Stimulated activated CD8-positive, alpha-beta memory T cell treated with anti-CD3 and anti-CD28 coated beads, Interleukin-12 subunit alpha, Interleukin-12 subunit beta, amount 100 ng/mL, for 1 hour (primary cell): ENCODE measurements around the gene GATA5.
A peak's percentile ranks its signal among the peaks of the same experiment; 100 is the strongest.

Experiments used
- DNase-seq: peaks from one replicate; pipeline ENCODE4 v3.0.0-alpha.2; 2020; ENCODE audit warnings: low read depth

GATA5 gene, protein sequence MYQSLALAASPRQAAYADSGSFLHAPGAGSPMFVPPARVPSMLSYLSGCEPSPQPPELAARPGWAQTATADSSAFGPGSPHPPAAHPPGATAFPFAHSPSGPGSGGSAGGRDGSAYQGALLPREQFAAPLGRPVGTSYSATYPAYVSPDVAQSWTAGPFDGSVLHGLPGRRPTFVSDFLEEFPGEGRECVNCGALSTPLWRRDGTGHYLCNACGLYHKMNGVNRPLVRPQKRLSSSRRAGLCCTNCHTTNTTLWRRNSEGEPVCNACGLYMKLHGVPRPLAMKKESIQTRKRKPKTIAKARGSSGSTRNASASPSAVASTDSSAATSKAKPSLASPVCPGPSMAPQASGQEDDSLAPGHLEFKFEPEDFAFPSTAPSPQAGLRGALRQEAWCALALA

DNA sequence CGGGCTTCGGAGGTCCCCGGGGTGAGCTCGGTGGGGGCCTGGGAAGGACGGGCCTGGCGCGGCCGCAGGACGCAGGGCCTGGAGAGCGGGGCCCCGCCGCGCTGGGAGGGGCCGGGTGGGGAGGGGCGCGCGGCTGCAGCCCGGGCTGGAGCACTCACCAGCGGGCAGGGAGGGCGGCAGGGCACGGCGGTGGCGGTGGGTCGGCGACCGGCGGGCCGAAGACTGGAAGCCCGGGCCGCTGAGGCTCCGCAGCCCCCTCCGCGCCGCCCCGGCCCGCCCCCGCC, at the start of gene GATA5:
GATA5 (minus strand) TSS at position 224 of the 284 bp plus-strand sequence. CDS start 474 bp downstream, outside the sequence.
- no peak for DNase-seq

DNA sequence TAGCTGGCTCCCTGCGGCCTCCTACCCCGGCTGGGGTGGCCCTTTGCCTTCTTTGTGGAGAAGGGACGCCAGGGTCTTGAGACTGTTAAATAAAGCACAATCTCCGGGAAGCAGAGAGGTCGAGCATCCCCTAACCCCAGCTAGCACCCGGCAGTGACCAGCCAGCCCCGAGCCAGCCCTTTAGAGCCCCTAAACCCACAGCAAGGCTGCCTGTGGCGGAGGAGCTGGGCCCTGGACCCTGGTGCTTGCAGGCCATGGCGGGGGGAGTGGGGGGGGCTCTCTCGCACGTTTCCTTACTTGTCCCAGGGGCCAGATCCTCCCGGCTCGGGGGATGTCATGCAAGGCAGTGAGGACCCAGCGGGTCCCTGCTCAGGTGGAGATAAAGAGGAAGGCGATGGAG, 49.2 kb upstream of the GATA5 start:
- DNase-seq = no peak

DNA sequence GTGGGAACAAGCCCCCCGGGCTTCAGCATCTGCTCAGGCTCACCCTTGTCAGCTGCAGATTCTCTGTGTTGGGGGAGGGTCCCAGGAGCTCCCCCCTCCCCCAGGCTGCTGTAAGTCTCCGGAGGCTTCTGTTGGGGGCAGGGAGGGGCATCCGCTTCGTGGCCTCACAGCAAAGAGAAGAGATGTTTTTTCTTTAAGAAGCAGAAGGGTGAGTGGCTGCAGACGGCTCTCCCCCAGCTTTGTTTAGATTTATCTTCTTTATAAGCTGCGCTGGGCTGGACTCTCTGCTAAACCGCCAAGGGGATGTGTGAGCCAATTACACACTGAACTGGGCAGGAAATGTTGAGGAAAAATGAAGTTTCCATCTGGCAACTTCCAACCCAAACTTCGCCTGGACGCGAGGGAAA, 48.7 kb upstream of the GATA5 start:
- DNase-seq = no peak

DNA sequence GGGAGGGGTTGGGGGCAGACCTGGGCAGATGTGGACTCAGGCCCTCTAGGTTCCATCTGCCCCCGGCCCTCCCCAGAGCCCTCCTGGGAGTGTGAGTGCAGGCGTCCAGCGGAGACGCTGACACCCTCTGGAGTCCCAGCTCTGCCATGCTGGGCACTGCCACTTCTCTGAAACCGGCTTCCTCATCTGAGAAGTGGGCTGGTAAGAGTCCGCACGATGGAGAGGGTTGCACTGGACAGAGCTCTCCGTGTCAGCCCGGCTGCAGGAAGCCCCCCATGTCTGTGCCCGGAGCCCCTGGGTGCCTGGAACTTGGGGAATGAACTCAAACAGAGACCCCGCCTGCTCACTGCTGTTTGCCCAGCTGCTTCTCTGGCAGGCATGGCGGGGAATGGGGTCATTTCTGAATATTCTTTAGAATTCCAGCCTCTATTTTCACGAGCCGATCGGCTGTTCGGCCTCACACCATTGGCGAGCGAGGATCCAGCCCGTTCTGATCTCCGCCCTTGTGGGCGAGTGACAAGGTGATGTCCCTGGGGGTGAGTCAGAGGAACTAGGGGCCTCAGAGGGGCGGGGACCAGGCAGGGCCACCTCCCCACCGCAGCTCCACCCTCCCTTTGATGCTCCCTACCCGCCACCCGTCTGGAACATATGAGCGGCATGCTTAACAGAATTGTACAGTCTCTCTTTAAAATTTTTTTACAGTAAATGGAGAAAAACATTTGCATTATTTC, 47.8 kb upstream of the GATA5 start:
- peak; percentile 54 for DNase-seq

DNA sequence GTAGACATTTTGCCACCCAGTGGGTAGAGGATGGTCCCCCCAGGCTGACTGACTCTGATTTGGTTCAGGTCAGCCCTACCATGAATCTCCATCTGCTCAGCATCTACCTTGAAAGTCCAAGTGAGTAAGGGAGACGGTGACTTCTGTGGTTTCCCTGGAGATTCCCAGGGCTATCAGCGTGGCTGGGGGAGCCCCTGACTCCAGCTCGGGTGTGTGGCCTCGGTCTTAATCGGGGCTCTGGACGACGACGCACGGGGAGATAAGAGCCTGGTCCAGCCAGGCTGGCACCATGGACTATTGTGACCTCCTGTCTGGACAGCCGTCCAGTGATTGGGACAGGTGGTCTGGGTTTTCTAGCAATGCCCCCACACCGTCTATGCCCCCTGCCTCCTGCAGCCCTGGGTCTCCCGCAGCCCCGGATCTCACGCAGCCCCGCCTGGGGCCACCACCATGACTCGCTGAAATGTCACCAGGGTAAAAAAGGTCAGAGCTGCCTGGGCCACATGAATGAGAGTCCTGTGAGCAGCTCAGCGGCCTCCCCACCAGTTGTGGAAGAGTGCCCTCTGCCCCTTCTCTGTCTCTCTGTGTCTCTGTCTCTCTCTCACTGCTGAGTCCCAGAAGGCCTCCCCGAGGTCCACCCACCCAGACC, 47.1 kb upstream of the GATA5 start:
- no peak for DNase-seq

DNA sequence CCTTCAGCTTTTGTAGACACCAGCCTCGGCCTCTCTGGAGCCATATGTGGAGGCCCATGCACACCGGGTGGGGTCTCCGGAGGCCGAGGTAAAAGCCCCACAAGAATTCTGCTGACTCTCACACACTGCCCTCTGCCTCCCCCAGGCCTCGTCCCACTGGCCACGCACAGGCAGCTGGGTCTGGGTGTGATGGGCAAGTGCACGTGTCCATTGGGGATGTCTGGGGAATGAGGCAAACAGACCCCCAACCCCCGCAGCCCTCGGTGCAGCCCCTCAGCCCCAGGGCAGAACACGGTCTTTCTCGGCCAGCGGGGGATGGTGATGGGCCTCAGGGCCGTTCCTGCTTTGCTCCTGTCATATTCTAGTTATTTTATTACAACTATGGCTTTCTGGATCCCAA, 44.0 kb upstream of the GATA5 start:
- no peak for DNase-seq

DNA sequence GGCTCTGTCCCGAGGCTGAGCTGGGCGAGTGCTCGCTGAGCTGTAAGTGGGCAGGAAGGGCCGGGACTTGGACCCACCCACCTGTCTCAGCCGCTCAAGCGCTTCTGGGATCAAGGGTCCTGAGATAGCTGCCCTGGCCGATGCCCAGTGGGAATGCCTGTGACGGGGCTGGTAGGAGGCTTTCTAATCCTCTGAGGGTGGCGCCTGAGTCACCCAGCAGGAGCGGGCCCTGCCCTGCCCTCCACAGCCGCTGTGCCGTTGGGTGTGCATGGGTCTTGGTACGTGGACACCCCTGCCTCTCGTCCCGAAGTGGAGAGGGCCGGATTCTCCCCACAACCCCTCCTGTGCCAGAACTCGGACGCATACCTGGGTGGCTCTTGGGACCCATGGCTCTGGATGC, 43.1 kb upstream of the GATA5 start:
- no peak for DNase-seq

DNA sequence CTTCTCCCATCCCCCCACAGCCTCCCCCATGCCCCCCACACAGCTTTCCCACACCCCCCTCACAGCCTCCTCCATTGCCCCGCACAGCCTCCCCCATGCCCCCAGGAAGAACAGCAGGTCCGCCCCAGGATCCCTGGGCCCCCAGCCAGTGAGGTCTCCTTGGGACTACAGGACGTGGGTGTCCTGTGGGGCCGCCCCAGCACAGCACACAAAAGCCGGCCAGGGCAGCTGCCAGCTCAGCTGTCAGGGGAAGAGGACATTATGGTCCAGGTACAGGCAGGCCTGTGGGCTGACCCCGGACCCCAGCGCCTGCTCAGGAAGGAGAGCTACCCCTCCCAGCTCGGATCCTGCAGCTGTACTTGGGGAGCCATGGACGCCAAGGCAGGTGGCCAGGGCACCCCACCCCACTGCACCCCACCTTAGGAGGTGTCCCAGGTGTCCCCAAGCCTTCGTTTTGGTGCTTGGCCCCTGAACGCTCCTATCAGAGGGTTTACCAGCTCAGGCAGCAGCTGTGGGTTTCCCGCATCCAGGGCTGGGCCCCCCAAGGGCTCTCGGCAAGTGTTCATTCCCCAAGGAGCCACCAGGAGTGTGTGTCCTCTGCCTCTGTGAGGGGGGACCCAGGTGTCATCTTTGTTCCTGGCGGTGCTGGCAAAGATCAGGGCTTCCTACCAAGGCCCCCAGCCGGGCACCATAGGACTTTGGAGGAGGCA, 42.3 kb upstream of the GATA5 start:
- no peak for DNase-seq

DNA sequence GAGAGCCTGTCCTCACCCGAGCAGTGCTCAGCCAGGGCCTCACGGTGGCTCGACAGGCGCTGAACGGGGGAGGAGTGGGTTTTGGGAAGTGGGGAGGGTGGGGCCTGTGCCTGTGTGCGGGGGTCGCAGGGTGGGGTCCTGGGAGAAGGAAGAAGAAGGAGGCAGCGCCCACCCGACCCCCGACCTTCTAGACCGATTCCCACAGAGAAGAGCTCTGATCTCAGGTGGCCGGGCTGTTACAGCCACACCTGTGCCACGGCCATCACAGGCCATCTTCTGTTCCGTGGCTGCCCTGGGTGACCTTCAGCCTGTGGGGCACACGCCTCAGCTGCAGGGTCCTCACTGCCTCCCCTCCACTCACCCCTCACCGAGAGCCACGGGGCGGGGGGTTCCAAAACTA, 41.4 kb upstream of the GATA5 start:
- DNase-seq = no peak

DNA sequence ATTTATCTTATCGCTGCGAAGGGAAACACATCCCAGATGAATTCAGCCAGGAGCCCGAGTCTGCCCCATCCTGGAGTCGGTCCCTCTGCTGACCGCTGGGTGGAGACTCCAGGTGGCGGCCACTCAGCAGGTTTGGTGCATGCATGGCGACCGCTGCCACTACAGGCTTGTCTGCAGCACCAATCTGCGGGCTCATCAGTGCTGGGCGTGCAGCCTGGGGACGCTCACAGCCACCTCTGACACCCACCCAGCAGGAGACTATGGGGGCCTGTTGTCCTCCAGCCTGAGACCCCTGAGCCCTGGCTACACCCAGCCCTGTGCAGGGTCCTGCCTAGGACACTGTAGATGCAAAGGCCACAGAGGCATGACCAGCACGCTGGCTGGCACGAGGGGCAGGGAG, 40.5 kb upstream of the GATA5 start:
- no peak for DNase-seq

DNA sequence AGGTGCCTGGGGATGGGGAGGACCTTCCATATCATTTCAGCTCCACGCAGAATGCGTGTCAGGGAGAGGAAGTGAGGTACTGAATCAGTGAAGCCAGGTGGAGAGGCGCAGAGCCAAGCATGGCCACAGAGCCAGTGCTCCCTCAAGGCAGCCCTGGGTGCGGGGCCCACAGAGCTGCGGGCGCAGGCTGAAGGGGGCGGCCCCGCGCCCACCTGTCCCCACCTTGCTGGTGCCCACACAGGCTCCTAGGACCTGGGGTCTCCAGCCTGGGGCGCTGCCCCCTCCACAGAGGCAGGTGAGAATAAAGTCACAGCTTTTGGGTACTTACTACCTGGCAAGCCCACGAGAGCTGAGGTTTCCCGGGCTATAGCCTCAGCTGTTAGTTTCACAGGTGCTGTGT, 40.0 kb upstream of the GATA5 start:
- no peak for DNase-seq

DNA sequence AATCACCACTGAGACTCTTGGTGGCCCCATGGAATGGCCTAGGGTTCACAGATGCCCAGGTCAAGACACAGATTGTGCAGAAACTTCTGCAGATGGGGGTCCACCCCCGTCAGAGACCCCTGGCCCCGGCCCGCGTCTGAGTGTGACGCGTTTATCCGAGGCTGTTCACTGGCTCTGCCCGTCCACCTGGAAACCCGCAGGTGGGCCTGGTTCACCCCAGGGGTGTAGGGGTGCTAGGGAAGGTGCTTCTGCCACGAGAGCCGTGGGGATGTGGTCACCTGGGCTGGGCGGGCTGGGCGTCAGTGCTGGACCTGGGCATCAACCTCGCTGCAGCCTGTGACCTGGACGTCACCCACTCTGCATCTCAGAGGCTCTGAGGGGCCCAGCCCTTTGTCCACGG, 39.5 kb upstream of the GATA5 start:
- DNase-seq = no peak

DNA sequence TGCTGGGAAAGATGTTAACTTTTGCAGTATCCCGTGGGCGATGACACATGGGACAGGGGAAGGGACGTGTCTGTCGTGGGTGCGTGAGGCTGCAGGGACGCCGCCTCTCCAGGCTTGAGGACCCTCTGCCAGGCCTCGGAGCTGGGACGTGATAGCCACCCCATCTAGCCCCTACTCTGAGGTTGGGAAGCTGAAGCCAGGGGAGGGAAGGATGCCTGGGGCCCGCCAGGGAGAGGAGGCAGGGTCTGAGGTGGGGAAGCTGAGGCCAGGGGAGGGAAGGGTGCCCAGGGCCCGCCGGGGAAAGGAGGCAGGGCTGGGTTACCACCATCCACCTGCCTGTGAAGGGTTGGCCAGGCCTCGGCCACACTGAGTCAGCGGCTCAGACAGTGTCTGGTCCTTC, 38.2 kb upstream of the GATA5 start:
- DNase-seq = no peak

DNA sequence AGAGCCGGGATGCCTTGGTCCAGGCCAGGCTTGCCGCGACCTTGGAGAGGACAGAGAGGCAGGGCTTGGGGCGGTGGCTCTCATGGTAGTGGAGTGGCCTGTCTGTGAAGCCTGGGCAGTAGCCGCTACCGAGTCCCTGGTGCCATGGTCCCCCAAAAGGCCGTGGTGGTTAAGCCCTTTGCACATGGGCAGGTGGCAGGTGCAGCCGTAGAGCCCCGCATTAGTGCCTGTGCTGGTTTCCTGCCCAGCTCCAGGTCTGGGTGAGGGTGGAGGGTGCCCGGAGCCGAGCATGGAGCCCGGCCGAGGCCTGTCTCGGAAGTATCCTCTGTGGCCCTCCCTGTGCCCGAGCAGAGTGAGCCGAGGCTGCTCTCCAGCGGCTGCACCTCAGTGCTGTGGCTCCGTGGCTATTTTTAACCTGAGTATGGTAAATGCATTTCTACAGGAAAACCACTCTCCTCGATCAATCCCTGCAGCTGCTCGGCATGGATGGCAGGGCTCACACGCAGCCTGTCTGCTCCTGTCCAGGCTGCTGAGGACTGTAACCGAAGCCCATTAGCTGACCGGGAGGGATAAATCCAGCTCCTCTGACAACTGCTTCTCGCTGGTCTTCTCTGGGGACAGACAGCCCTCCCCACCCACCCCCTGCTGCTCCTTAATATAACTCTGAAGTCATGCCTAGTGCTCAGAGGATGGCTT, 36.3 kb upstream of the GATA5 start:
- no peak for DNase-seq

DNA sequence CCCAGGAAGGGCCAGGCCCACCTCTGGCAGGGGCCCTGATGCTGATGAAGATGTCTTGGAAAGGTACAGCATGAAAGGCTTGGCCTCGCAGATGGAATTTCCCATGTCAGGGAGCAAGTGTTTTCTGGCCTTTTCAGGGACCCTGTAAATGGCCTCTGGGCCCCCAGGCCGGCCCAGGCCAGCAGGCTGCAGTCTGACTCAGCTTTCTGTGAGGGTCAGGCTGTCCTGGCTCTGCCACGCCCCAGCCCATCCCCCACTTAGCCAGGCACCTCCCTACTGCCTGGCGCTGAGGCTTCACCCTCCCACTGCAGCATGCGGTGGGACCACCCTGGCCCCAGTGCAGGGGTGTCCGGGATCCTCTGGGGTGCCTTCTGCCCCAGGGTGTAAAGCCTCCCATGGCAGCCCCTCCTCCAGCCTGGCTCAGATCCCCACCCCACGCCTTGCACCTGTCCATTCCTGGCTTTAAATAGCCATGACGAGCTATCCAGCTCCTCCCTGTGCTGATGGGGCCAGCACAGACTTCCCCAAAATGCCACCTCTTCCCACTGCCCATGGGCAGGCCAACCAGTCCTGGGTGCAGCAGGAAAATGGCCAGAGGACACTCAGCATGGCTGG, 35.6 kb upstream of the GATA5 start:
- no peak for DNase-seq

DNA sequence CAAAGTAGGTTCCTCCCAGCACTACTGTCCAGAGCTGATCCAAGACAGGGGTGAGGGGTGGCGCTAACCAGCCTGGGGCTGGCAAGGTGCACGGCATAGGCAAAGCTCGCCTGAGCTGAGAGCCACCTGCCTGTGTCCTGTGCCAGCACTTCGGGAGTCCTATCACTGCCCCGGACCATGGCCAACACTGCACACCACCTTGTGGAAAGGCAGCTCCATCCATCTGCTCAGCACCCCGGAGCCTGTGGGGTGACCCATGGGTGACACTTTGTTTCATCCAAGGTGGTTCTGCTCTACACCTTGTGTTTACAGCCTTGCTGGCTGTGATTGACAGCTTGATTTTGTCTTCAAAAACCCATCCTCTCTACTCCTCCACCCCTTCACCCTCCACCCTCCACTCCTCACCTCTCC, 32.9 kb upstream of the GATA5 start:
- DNase-seq = no peak

DNA sequence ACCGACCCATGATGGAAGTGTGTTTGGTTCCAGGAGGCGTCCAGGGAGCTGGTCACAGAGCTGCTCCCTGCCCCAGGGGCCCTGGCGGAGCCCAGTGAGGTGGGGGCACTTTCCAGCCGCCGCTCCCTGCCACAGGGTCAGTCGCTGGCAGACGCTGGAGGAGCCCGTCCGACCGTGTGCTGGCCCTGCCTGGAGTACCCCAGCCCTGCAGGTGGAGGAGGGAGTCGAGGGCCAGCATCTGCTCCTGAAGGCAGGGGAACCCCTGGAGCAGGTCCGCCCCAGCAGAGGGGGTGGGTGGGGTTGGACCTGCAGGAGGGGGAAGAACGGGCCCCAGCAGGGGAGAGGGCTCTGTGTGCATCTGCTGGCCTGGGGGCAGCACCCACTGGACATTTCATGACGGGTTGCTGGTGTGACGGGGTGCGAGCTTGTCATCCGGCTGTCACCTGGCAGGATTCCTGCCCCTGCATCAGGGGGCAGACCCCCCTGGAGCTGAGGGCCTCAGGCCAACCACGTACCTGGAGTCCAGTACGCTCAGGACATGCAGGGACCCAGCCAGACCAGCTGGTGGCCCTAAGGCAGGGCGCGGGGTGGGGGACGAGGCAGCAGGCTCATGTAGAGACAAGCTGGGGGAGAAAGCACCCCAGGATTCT, 32.3 kb upstream of the GATA5 start:
- DNase-seq = no peak

DNA sequence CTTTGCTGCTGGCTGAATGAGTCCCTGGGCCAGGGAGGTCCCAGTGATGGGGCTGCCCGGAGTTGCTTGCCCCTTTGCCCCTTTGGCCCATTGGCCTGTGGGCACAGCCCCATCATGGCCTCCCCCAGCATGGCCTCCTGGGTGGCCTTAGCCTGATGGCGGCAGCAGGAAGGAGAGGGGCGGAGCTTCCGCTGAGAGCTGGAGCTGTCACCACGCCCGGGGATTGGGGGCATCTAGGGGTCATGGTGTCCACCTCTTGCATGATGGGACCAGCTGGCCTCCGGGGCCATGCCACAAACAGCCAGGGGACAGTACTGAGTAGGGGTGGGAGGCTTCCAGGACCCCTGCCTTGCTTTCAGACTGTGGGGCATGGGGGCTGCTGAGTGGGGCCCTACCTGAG, 31.5 kb upstream of the GATA5 start:
- no peak for DNase-seq

DNA sequence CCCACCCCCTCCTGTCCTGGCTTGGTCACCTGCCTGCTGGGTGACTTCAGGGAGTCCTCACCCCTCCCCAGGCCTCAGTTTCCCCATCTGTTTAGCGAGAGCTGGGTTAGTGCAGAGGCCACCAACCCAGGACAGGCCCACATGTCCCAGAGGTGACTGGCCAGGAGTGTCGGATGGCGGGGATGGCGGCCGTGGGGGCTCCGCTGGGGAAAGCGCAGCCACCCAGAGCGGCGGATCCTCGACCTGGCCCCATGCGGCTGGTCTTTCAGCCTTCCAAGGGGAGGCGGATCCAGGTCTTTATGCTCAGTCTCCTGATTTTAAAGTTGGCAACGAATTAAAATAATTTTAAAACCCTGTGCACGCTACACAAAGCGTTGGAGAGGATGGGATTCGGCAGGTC, 31.0 kb upstream of the GATA5 start:
- no peak for DNase-seq

DNA sequence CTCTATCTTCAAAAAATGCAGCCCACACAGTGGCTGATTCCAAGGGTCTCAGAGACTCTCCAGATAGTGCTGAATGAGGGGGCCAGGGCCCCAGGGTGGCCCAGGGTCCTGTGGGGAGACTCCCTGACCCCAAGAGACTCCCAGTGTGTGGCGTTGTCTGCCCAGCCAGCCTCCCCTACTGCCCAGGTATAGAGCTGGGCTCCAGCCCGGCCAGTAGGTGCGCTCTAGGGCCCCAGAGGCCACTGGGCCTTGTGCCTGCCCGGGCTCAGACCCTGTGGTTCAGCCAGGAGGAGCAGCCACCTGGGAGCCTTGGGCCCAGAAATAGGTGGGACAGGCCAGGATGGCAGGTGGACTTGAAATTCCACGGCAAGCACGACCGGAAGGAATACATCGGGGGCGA, 30.3 kb upstream of the GATA5 start:
- no peak for DNase-seq
